ENCODE data around the gene POU2F1. TPM values are rescaled to one million over a fixed set of nuclear protein-coding genes. Genes with fewer than 3 reads are reported as not detected.

POU2F1 gene
- total and polyA plus RNA-seq, 11 donors = 2.4 to 13.4 (median 8.8) TPM

DNA sequence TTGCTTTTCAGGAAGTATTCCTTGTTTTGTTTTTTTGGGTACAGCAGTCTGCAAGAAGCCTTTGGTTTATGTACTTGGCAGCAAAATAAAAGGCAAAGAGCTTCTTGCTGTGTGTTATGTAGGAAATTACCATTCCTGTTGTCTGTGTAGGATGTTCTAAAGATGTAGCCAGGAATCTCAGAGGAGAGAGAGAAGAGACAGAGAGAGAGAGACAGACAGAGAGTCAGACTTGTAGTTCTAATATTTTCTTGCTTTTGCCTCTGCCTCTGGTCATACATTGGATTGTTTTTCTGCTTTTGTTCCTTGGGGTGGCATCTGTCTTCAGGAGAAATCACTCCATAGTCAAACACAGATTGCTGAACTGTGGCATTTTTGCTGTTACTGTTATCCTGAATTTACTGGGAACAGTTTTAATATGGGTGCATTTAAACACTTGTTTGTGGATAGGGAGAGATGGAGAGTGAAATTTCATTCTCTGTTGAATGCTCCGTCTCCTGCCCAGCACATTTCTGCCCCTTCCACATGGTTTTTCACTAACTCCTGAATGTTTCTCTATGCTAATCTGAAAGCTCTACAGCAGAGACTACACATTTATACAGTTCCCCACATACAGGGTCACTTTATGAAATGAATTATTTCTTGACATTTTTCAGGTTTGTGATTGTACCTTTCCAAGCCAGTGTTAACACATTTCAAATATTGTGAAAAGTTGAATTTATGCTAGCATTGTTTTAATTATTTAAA lies 49.8 kb downstream of the POU2F1 start:
- 61 to 75% (median 67%) methylated on average over 1 of the region's 1 CpG for WGBS, 4 donors
- intact Hi-C loops (cut with DNase I) = loop anchor here in 3 of 10 donors (5.0 to 10.0 kb wide), 5 partner anchors 46 to 264 kb away; partner anchors contain the start of gene POU2F1 (in 1 of the 3)
- Histone ChIP-seq H3K27me3 (no peaks in the 10 kb centered on the region), H3K27ac (no peak overlapping the region), H3K4me1 (peaks cover 0 to 48% (median 26%) of the 10 kb centered on the region in 12 donors), H3K9me3 (no peaks in the 10 kb centered on the region), H3K36me3 (no peaks in the 10 kb centered on the region), H3K4me3 (no peak overlapping the region)
- TF ChIP-seq CTCF (IDR thresholded peaks at IDR 0.05) = no peak
- TF ChIP-seq POLR2A (IDR thresholded peaks at IDR 0.05) = no peak
- DNase-seq (no peak), ATAC-seq (no peak)

GRCh38 chr1:167272369-167272957 lies 51.8 kb downstream of the POU2F1 start:
- Histone ChIP-seq H3K27ac (no peak overlapping the region), H3K36me3 (no peaks in the 10 kb centered on the region), H3K4me1 (peaks cover 0 to 44% (median 23%) of the 10 kb centered on the region in 12 donors), H3K9me3 (no peaks in the 10 kb centered on the region), H3K27me3 (no peaks in the 10 kb centered on the region), H3K4me3 (no peak overlapping the region)
- no peak for TF ChIP-seq POLR2A (IDR thresholded peaks at IDR 0.05)
- TF ChIP-seq CTCF (IDR thresholded peaks at IDR 0.05) = no peak
- ATAC-seq (no peak), DNase-seq (no peak)
- WGBS, 4 donors = 83 to 88% (median 88%) methylated on average over 3 of the region's 3 CpGs
- intact Hi-C loops (cut with DNase I) = loop anchor here in 3 of 10 donors (5.0 to 10.0 kb wide), 5 partner anchors 48 to 262 kb away; partner anchors contain the start of gene POU2F1 (in 1 of the 3)

DNA sequence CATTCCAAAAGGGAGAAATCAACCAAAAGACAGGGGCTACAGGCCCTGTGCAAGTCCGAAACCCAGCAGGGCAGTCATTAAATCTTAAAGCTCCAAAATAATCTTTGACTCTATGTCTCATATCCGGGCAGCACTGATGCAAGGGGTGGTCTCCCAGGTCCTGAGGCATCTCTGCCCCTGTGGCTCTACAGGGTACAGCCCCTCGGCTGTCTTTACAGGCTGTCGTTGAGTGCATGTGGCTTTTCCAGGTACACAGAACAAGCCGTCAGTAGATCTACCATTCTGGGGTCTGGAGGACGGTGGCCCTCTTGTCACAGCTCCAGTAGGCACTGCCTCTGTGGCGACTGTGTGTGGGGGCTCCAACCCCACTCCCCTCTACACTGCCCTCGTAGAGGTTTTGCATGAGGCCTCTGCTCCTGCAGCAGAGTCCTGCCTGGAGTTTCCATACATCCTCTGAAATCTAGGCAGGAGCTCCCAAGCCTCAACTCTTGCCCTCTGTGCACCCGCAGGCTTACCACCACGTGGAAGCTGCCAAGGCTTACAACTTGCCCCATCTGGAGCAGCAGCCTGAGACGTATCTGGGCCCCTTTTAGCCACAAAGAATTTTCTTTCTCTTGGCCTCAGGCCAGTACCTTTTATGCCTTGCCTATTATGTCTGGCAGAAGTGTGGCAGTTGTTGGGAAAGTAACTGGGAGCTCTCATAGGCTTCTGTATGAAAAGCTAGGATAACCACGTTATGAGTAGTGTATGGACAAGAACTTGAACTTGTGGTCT lies 52.5 kb downstream of the POU2F1 start:
- DNase-seq (no peak), ATAC-seq (peak; percentile 37 to 69 (median 64))
- peaks cover 0 to 40% (median 20%) of the 10 kb centered on the region in 12 donors for H3K4me1 ChIP-seq
- H3K27ac ChIP-seq = no peak overlapping the region
- no peaks in the 10 kb centered on the region for H3K9me3 ChIP-seq
- 64 to 68% (median 66%) methylated on average over 12 of the region's 12 CpGs for WGBS, 4 donors
- no peaks in the 10 kb centered on the region for H3K36me3 ChIP-seq
- no peaks in the 10 kb centered on the region for H3K27me3 ChIP-seq
- TF ChIP-seq POLR2A (IDR thresholded peaks at IDR 0.05) = no peak
- TF ChIP-seq CTCF (IDR thresholded peaks at IDR 0.05) = no peak
- intact Hi-C loops (cut with DNase I) = loop anchor here in 3 of 10 donors (5.0 to 10.0 kb wide), 5 partner anchors 48 to 262 kb away; partner anchors contain the start of gene POU2F1 (in 1 of the 3)
- H3K4me3 ChIP-seq = no peak overlapping the region
